Nephron progenitor cell (in vitro differentiated cells): ENCODE measurements around the gene AGXT.

Source experiments
- DNase-seq: peaks from one replicate; pipeline ENCODE4 v3.0.0; 2021
- H3K27ac Mint-ChIP-seq: 2 replicates; pipeline ENCODE4 v1.8.0; 2021; ENCODE audit warnings: mild to moderate bottlenecking, moderate library complexity, mixed read lengths
- H3K27me3 Mint-ChIP-seq: 2 replicates; pipeline ENCODE4 v1.8.0; 2021; ENCODE audit warnings: mild to moderate bottlenecking, low read depth, mixed read lengths; ENCODE audit not compliant: poor library complexity
- H3K36me3 Mint-ChIP-seq: 2 replicates; pipeline ENCODE4 v1.8.0; 2021; ENCODE audit warnings: low read depth, mixed read lengths
- H3K4me1 Mint-ChIP-seq: 2 replicates; pipeline ENCODE4 v1.8.0; 2021; ENCODE audit warnings: mixed read lengths
- H3K4me3 Mint-ChIP-seq: 2 replicates; pipeline ENCODE4 v1.8.0; 2021; ENCODE audit warnings: mild to moderate bottlenecking, moderate library complexity, mixed read lengths
- H3K9me3 Mint-ChIP-seq: 2 replicates; pipeline ENCODE4 v1.8.0; 2021; ENCODE audit warnings: mild to moderate bottlenecking, moderate library complexity, mixed read lengths
- CTCF ChIP-seq: fragments of 200-600 bp; sonication (generic); IDR thresholded peaks from 2 replicates; pipeline ENCODE4 v1.5.0; 2021; ENCODE audit warnings: antibody characterized with exemption

AGXT gene

GRCh38 chr2:240919161-240919781 lies 50.6 kb downstream of the AGXT start:
- Mint-ChIP-seq H3K9me3 (no peaks in the 10 kb centered on the region), H3K36me3 (no peaks in the 10 kb centered on the region), H3K27me3 (peaks cover 12% of the 10 kb centered on the region), H3K27ac (no peak overlapping the region), H3K4me1 (peaks cover 10% of the 10 kb centered on the region), H3K4me3 (no peak overlapping the region)
- DNase-seq: peak; percentile 2
- TF ChIP-seq CTCF: no peak

GRCh38 chr2:240919786-240920782 lies 51.5 kb downstream of the AGXT start:
- TF ChIP-seq CTCF: no peak
- Mint-ChIP-seq H3K27me3 (peaks cover 9% of the 10 kb centered on the region), H3K36me3 (no peaks in the 10 kb centered on the region), H3K4me3 (no peak overlapping the region), H3K27ac (no peak overlapping the region), H3K4me1 (peaks cover 10% of the 10 kb centered on the region), H3K9me3 (no peaks in the 10 kb centered on the region)
- DNase-seq: peak; percentile 9

GRCh38 chr2:240920783-240921231 lies 52.2 kb downstream of the AGXT start:
- Mint-ChIP-seq H3K9me3 (no peaks in the 10 kb centered on the region), H3K4me1 (peaks cover 10% of the 10 kb centered on the region), H3K36me3 (no peaks in the 10 kb centered on the region), H3K27me3 (peaks cover 9% of the 10 kb centered on the region), H3K4me3 (no peak overlapping the region), H3K27ac (no peak overlapping the region)
- peak; percentile 1 for DNase-seq
- no peak for TF ChIP-seq CTCF

- no peak for TF ChIP-seq CTCF
- H3K4me3 Mint-ChIP-seq: no peak overlapping the region
- H3K4me1 Mint-ChIP-seq: peaks cover 10% of the 10 kb centered on the region
- H3K27me3 Mint-ChIP-seq: peaks cover 7% of the 10 kb centered on the region
- H3K27ac Mint-ChIP-seq: no peak overlapping the region
- H3K36me3 Mint-ChIP-seq: no peaks in the 10 kb centered on the region
- no peaks in the 10 kb centered on the region for H3K9me3 Mint-ChIP-seq
- peak; percentile 3 for DNase-seq
Measured at GRCh38 chr2:240921311-240921994, 52.8 kb downstream of the AGXT start.

GRCh38 chr2:240921995-240922244 lies 53.3 kb downstream of the AGXT start:
- Mint-ChIP-seq H3K4me1 (peaks cover 6% of the 10 kb centered on the region), H3K4me3 (no peak overlapping the region), H3K27me3 (peaks cover 9% of the 10 kb centered on the region), H3K36me3 (no peaks in the 10 kb centered on the region), H3K27ac (no peak overlapping the region), H3K9me3 (no peaks in the 10 kb centered on the region)
- TF ChIP-seq CTCF: no peak
- DNase-seq: peak; percentile 1
